DMS79 (cell line): ENCODE measurements around the gene CTSK.
A peak's percentile ranks its signal among the peaks of the same experiment; 100 is the strongest.
"Not testable (repeated sequence)": the region's sequence is repeated elsewhere in the genome, so short reads cannot be mapped to it uniquely, and the experiment has no call there.

Experiments
- DNase-seq: peaks from one replicate; lab custom pipeline; 2025; lab: John Stamatoyannopoulos, UW

CTSK gene

GRCh38 chr1:150805899-150806298, 2.2 kb downstream of the CTSK start:
- no peak for DNase-seq

- DNase-seq, result no peak
Measured at GRCh38 chr1:150804671-150805070, 3.4 kb downstream of the CTSK start.

- no peak for DNase-seq
Measured at GRCh38 chr1:150799089-150799488, 9.0 kb downstream of the CTSK start.

- no peak for DNase-seq
Measured at GRCh38 chr1:150798525-150798924, 9.5 kb downstream of the CTSK start.

GRCh38 chr1:150796374-150796773, 11.7 kb downstream of the CTSK start:
- no peak for DNase-seq

- not testable (repeated sequence) for DNase-seq
Measured at GRCh38 chr1:150793778-150794177, 14.3 kb downstream of the CTSK start.

GRCh38 chr1:150793221-150793620, 14.8 kb downstream of the CTSK start:
- no peak for DNase-seq

GRCh38 chr1:150791585-150791984, 16.5 kb downstream of the CTSK start:
- no peak for DNase-seq

GRCh38 chr1:150789396-150789795, 18.7 kb downstream of the CTSK start:
- no peak for DNase-seq

- DNase-seq, result no peak
Measured at GRCh38 chr1:150788946-150789345, 19.1 kb downstream of the CTSK start.

GRCh38 chr1:150787455-150787854, 20.6 kb downstream of the CTSK start:
- DNase-seq, result no peak

- DNase-seq, result no peak
Measured at GRCh38 chr1:150780510-150780909, 27.6 kb downstream of the CTSK start.

GRCh38 chr1:150778409-150778808, 29.7 kb downstream of the CTSK start:
- DNase-seq, result no peak

GRCh38 chr1:150777544-150777943, 30.5 kb downstream of the CTSK start:
- no peak for DNase-seq

- not testable (repeated sequence) for DNase-seq
Measured at GRCh38 chr1:150775931-150776505, 32.0 kb downstream of the CTSK start.

GRCh38 chr1:150775276-150775675, 32.8 kb downstream of the CTSK start:
- DNase-seq, result no peak

- no peak for DNase-seq
Measured at GRCh38 chr1:150772326-150772725, 35.7 kb downstream of the CTSK start.

GRCh38 chr1:150767704-150768103, 40.4 kb downstream of the CTSK start:
- DNase-seq, result not testable (repeated sequence)

GRCh38 chr1:150765977-150766301, 42.1 kb downstream of the CTSK start:
- not testable (repeated sequence) for DNase-seq

GRCh38 chr1:150765296-150765976, 42.6 kb downstream of the CTSK start, which contains the start of gene CTSS:
CTSS (minus strand) TSS chr1:150765778; CDS start chr1:150764763, 1,015 bp downstream.
- DNase-seq, result peak; percentile 73

GRCh38 chr1:150764617-150765101, 43.4 kb downstream of the CTSK start:
- no peak for DNase-seq

- no peak for DNase-seq
Measured at GRCh38 chr1:150763018-150763417, 45.0 kb downstream of the CTSK start.

GRCh38 chr1:150762552-150762951, 45.5 kb downstream of the CTSK start:
- no peak for DNase-seq

GRCh38 chr1:150761801-150762200, 46.3 kb downstream of the CTSK start:
- DNase-seq, result no peak
